Cardiac muscle cell (in vitro differentiated cells and primary cell): ENCODE results near the gene PGAP6. TPM values are rescaled to one million over a fixed set of nuclear protein-coding genes. Genes with fewer than 3 reads are reported as not detected.

Source experiments
- DNase-seq, 2 donors: peaks; one replicate each; pipeline versions ENCODE4 v3.0.0 to v3.0.0-alpha.2; 2010 to 2017; ENCODE audit warnings: low read depth in 1 of 2, low spot score in 1 of 2
- H3K27ac ChIP-seq: fragments of 200-600 bp; sonication (generic); 2 replicates; pipeline ENCODE4 v1.5.1; 2016
- H3K27me3 ChIP-seq: fragments of 200-600 bp; sonication (generic); 2 replicates; pipeline ENCODE4 v1.6.0; 2016; ENCODE audit warnings: control low read depth
- H3K36me3 ChIP-seq: fragments of 200-600 bp; sonication (generic); 2 replicates; pipeline ENCODE4 v1.5.1; 2016; ENCODE audit warnings: control low read depth
- H3K4me1 ChIP-seq: fragments of 200-600 bp; sonication (generic); 2 replicates; pipeline ENCODE4 v1.8.1; 2017; ENCODE audit warnings: low read depth, mild to moderate bottlenecking, mixed run types
- H3K4me3 ChIP-seq: fragments of 200-600 bp; sonication (generic); 2 replicates; pipeline ENCODE4 v1.5.1; 2016; ENCODE audit warnings: mild to moderate bottlenecking
- H3K9me3 ChIP-seq: fragments of 200-600 bp; sonication (generic); 2 replicates; pipeline ENCODE4 v1.5.1; 2017; ENCODE audit warnings: low read depth, mild to moderate bottlenecking, control low read depth
- polyA plus RNA-seq: library from polyadenylated mRNA; unstranded; fragments of >200 nt; fragmentation: Nextera tagmentation; extraction: Ambion mirVana; gene quantifications from 2 replicates; pipeline ENCODE4 v1.2.1, GENCODE V29; 2016
- total RNA-seq: library from RNA; depleted of rRNA; stranded (reverse); fragments of >200 nt; gene quantifications from 2 replicates; pipeline ENCODE4 v1.2.3, GENCODE V29; 2016
- TF ChIP-seq, protein P1 (sequence below): IDR thresholded peaks from 2 replicates; pipeline ENCODE4 v1.5.1; 2012; ENCODE audit warnings: low read depth, mild to moderate bottlenecking, low read length

Gene PGAP6
- total and polyA plus RNA-seq, 2 experiments from 2014 or later: 113 to 135 TPM

DNA sequence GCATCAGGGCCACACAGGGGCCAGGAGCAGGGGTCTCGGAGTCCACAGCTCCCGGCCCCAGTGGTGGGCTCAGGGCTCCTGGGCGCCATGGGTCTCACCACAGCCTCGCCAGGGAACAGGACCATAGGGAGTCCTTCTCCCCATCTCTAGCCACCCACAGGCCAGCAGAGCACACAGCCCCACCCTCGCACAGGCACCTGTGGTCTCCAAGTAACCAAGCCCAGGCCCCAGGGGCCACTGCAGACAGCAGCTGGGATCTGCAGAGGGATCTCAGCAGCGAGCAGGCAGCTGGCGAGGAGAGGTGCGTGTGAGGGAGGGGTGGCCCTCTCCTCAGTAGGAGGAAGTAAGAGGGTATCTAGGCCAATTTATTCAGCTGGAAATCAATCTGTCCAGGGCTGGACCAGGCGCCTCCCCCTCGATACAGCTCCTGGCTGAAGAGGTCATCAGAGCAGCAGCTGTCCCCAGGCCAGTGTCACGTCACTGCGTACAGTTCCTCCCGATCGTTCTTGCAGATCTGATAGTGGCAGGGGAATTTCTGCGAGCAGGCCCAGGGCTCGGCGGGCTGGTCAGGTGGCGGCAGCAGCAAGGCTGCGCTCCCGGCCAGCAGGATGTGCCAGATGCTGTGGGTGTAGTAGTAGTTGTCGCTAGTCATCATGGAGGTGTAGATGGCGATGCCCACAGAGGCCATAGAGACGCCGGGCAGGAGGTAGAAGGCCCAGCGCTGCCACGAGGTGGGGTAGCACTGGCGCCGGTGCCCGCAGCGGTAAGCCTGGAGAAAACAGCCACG, 10.1 kb downstream of the PGAP6 start:
- TF ChIP-seq, protein P1, sequence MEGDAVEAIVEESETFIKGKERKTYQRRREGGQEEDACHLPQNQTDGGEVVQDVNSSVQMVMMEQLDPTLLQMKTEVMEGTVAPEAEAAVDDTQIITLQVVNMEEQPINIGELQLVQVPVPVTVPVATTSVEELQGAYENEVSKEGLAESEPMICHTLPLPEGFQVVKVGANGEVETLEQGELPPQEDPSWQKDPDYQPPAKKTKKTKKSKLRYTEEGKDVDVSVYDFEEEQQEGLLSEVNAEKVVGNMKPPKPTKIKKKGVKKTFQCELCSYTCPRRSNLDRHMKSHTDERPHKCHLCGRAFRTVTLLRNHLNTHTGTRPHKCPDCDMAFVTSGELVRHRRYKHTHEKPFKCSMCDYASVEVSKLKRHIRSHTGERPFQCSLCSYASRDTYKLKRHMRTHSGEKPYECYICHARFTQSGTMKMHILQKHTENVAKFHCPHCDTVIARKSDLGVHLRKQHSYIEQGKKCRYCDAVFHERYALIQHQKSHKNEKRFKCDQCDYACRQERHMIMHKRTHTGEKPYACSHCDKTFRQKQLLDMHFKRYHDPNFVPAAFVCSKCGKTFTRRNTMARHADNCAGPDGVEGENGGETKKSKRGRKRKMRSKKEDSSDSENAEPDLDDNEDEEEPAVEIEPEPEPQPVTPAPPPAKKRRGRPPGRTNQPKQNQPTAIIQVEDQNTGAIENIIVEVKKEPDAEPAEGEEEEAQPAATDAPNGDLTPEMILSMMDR: no peak
- Histone ChIP-seq H3K27ac (no peak overlapping the region), H3K27me3 (no peaks in the 10 kb centered on the region), H3K4me1 (peaks cover 5% of the 10 kb centered on the region), H3K9me3 (no peaks in the 10 kb centered on the region), H3K36me3 (peaks cover 38% of the 10 kb centered on the region), H3K4me3 (no peak overlapping the region)
- DNase-seq: no peak

GRCh38 chr16:370979-371514, 10.7 kb downstream of the PGAP6 start:
- Histone ChIP-seq H3K36me3 (peaks cover 37% of the 10 kb centered on the region), H3K27ac (peak overlapping the region; percentile 17), H3K9me3 (no peaks in the 10 kb centered on the region), H3K4me1 (peaks cover 5% of the 10 kb centered on the region), H3K27me3 (no peaks in the 10 kb centered on the region), H3K4me3 (no peak overlapping the region)
- TF ChIP-seq, protein P1: no peak
- no peak for DNase-seq

DNA sequence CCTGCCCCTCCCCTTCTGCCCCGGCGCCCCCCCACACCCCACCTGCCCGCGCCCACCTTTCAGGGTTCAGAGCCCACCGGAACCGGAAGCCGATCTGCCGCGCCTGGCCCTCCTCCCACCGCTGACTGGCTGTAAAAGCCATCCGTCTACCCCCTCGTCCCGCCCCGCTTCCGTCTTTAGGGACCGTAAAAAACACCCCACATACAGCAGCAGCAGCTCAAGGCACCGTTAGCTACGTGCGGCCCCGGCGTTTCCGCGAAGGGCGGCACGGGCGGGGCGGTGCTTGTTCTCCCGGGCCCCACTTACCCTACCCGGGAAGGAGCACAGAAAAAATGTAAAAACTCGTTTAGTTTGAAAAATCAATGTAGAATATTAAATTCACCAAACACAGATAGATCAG, 11.3 kb downstream of the PGAP6 start, which contains the start of gene MRPL28:
Gene MRPL28 (minus strand): TSS at position 96 of the 400 bp plus-strand sequence. CDS start 320 bp downstream, outside the sequence.
- Histone ChIP-seq H3K27me3 (no peaks in the 10 kb centered on the region), H3K4me3 (peak within 1 kb of the TSS; percentile 40), H3K36me3 (peaks cover 37% of the 10 kb centered on the region), H3K9me3 (no peaks in the 10 kb centered on the region), H3K27ac (peak within 1 kb of the TSS; percentile 17), H3K4me1 (peaks cover 5% of the 10 kb centered on the region)
- TF ChIP-seq, protein P1: no peak
- DNase-seq: peak; percentile 97

DNA sequence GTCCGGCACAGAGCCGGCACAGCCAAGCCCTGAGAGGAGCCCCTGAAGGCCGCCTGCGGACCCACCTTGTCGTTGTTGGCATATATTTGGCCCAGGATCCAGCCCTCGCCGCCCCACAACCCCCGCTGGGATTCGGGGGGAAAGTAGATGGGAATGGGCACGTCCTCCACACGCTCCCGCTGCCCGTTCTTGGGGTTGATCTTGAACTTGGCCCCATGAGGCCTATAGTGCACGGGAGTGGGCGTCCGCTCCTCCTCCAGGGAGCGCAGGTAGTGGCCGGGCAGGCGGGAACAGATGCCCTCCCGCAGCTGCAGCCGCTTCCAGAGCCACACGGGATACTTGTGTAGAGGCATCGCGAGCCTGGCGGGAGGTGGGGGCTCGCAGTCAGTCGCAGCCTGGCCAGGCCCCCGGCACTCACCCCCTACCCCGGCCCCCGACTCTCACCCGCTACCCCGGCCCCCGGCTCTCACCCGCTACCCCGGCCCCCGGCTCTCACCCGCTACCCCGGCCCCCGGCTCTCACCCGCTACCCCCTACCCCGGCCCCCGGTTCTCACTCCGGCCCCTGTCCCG, 11.8 kb downstream of the PGAP6 start:
- H3K27ac ChIP-seq: no peak overlapping the region
- H3K4me1 ChIP-seq: peaks cover 5% of the 10 kb centered on the region
- no peaks in the 10 kb centered on the region for H3K27me3 ChIP-seq
- DNase-seq: peak; percentile 43 to 64
- H3K4me3 ChIP-seq: peak overlapping the region; percentile 40
- H3K36me3 ChIP-seq: peaks cover 35% of the 10 kb centered on the region
- TF ChIP-seq, protein P1: no peak
- H3K9me3 ChIP-seq: no peaks in the 10 kb centered on the region

- Histone ChIP-seq H3K36me3 (peaks cover 30% of the 10 kb centered on the region), H3K9me3 (no peaks in the 10 kb centered on the region), H3K4me3 (peak overlapping the region; percentile 40), H3K27ac (no peak overlapping the region), H3K4me1 (peaks cover 5% of the 10 kb centered on the region), H3K27me3 (no peaks in the 10 kb centered on the region)
- DNase-seq: no peak
- TF ChIP-seq, protein P1: no peak
Measured at GRCh38 chr16:369275-369865, 12.4 kb downstream of the PGAP6 start.
